Measurements from ENCODE around the gene ABLIM2.

DNA sequence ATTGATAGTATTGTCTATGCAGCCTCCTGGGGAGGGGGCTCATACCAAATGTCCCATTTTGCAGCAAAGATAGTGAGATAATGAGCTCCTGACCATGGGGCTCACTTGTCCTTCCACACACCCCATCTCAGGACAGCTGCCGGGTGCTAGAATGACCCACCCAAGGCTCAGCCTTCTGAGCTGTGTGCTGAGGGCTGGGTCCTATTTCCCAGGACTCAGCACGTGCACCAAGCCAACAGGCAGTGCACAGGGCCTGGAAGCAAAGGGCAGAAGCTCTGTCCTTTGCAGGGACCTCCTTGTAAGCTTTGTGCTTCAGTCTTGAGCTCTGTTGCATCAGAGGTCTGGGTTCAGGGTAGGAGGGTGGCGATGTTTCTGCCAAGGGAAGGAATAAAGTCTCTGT lies 11.2 kb upstream of the ABLIM2 start:
- TF ChIP-seq CTCF (IDR thresholded peaks at IDR 0.05 in 4 of 5, conservative IDR thresholded peaks at IDR 0.05 in 1 of 5): no peak
- peak in 1 of 2 donors; percentile 7 for TF ChIP-seq POLR2A (IDR thresholded peaks at IDR 0.05)

Measured in gastrocnemius medialis (tissue), 4 donors.